Kidney (tissue), 14 donors: ENCODE measurements around the gene SLC25A46. TPM values are rescaled to one million over a fixed set of nuclear protein-coding genes. Genes with fewer than 3 reads are reported as not detected.

Experiments used
- DNase-seq, 5 donors: peaks; one replicate each; pipeline ENCODE4 v3.0.0-alpha.2; 2013 to 2020
- FAIRE-seq: peaks from 2 replicates; lab custom pipeline; 2012; peaks lifted over from hg19 to GRCh38; lab: Jason Lieb, UNC
- H3K27ac ChIP-seq, 2 donors: one replicate each; pipeline ENCODE4 v1.7.0; 2013; ENCODE audit warnings: low read depth in 2 of 2, low read length in 2 of 2, inconsistent platforms in 1 of 2
- H3K27me3 ChIP-seq: one replicate; pipeline ENCODE4 v1.7.1; 2013; ENCODE audit warnings: low read length, inconsistent platforms; ENCODE audit not compliant: control insufficient read depth, insufficient read depth
- H3K36me3 ChIP-seq, 3 donors: one replicate each; pipeline versions ENCODE4 v1.7.0 to v1.7.1; 2013; ENCODE audit warnings: low read length in 3 of 3, control low read depth in 1 of 3, inconsistent platforms in 1 of 3; ENCODE audit not compliant: insufficient read depth in 3 of 3, control insufficient read depth in 2 of 3
- H3K4me1 ChIP-seq, 3 donors: one replicate each; pipeline versions ENCODE4 v1.7.0 to v1.7.1; 2013; ENCODE audit warnings: low read length in 3 of 3, inconsistent platforms in 1 of 3, low read depth in 1 of 3; ENCODE audit not compliant: control insufficient read depth in 2 of 3, insufficient read depth in 2 of 3
- H3K4me3 ChIP-seq, 3 donors: one replicate each; pipeline versions ENCODE4 v1.7.0 to v1.8.1; 2013; ENCODE audit warnings: low read length in 3 of 3, control low read depth in 1 of 3, inconsistent platforms in 1 of 3
- H3K9ac ChIP-seq, 3 donors: one replicate each; pipeline versions ENCODE4 v1.7.0 to v1.7.1; 2013; ENCODE audit warnings: low read length in 3 of 3, control low read depth in 1 of 3, inconsistent platforms in 1 of 3
- H3K9me3 ChIP-seq, 3 donors: one replicate each; pipeline versions ENCODE4 v1.7.0 to v1.7.1; 2013; ENCODE audit warnings: low read length in 3 of 3, control low read depth in 1 of 3, inconsistent platforms in 1 of 3; ENCODE audit not compliant: control insufficient read depth in 2 of 3, insufficient read depth in 1 of 3
- intact Hi-C: fragments of 100-400 bp; cut with DNase I; formaldehyde crosslinking; loops from one replicate; pipeline ENCODE4 v1.11.1; 2022
- polyA plus RNA-seq: library from polyadenylated mRNA; stranded (reverse); fragments of 350-450 nt; fragmentation: Illumina TruSeq; extraction: RNeasy Lipid Tissue Mini Kit (QIAGEN cat#74804); gene quantifications from one replicate; pipeline ENCODE4 v1.2.3, GENCODE V29; 2014; ENCODE audit warnings: low read depth, low replicate concordance; ENCODE audit not compliant: insufficient read depth
- total RNA-seq: library from RNA; stranded (reverse); fragmentation: NEBNext Ultra II Directional; extraction: Animal tissue kit (Norgen Biotek cat#: 25700); gene quantifications from one replicate; pipeline ENCODE4 v1.2.1, GENCODE V29; 2021
- TF ChIP-seq, protein P1 (sequence below): IDR thresholded peaks from 3 replicates; pipeline ENCODE4 v1.5.1; 2012; ENCODE audit warnings: mild to moderate bottlenecking, moderate library complexity, borderline replicate concordance; ENCODE audit not compliant: insufficient read depth; ENCODE audit errors: extremely low read depth
- donor health status: control.
- donor health status: control.
- donor health status: control.
- donor health status: control.
- donor health status: control.
- donor health status: DM: yes; HTN: yes; CAD: no.
- donor health status: Normal renal cell carcinoma (clear cell type).

The SLC25A46 gene
- total and polyA plus RNA-seq, 2 donors from 2014 or later = 20.3 to 39.4 TPM

DNA sequence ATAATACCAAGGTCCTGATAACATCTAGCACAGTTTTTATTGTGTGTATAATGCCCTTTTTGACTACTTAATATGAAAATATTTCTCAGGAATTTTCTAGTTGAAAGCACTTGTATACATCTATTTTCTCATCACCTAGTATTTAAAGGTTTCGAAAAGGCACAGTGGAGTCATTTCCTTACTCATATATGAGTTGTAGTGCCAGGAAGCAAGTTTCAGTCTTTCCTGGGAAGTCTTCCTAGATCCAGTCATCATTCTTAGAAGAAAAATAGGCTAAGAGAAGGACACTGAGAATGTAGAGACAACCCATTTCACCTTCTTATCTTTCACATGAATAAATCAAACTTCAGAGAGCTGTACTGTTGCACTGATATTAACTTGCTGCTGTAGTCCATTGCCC, 70.2 kb downstream of the SLC25A46 start:
- no peak overlapping the region for H3K27ac ChIP-seq
- peaks cover 0 to 6% (median 0%) of the 10 kb centered on the region in 3 donors for H3K9me3 ChIP-seq
- intact Hi-C loops = no loop called here
- no peaks in the 10 kb centered on the region for H3K27me3 ChIP-seq
- no peak overlapping the region for H3K4me3 ChIP-seq
- DNase-seq (no peak), FAIRE-seq (no peak)
- TF ChIP-seq, protein P1, sequence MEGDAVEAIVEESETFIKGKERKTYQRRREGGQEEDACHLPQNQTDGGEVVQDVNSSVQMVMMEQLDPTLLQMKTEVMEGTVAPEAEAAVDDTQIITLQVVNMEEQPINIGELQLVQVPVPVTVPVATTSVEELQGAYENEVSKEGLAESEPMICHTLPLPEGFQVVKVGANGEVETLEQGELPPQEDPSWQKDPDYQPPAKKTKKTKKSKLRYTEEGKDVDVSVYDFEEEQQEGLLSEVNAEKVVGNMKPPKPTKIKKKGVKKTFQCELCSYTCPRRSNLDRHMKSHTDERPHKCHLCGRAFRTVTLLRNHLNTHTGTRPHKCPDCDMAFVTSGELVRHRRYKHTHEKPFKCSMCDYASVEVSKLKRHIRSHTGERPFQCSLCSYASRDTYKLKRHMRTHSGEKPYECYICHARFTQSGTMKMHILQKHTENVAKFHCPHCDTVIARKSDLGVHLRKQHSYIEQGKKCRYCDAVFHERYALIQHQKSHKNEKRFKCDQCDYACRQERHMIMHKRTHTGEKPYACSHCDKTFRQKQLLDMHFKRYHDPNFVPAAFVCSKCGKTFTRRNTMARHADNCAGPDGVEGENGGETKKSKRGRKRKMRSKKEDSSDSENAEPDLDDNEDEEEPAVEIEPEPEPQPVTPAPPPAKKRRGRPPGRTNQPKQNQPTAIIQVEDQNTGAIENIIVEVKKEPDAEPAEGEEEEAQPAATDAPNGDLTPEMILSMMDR = no peak
- H3K9ac ChIP-seq = no peak overlapping the region
- no peaks in the 10 kb centered on the region for H3K36me3 ChIP-seq
- no peaks in the 10 kb centered on the region for H3K4me1 ChIP-seq

Other genes starting within 250 kb of the SLC25A46 start
- 11.3 TPM for gene TMEM232, start 12.3 kb upstream of the SLC25A46 start, total RNA-seq
- 4.8 TPM for gene TMEM232, start 12.3 kb upstream of the SLC25A46 start, polyA plus RNA-seq